HG03460 (cell line): ENCODE measurements around the gene SCRN1.

Experiments used
- ATAC-seq: cut with Tn5 transposase; IDR thresholded peaks from one replicate; pipeline ENCODE4 v1.9.1; 2021; ENCODE audit not compliant: unreplicated experiment

The SCRN1 gene

DNA sequence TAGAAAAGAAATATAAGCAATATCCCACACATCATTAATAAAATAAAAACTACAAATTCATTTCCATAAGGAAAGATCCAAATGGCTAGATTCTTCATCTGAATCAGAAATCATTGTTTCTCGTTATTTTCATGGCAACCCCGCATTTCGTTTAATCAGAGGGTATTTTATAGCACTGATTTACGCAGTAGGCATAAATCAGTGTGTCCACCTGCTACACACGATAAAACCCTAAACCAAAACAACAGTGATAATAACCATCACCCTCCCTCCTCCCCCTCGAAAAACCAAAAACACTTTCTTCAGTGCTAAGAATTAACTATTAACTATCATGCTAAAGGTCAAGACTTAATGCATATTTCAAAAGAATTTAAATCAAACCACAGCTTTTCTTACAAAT, 20.4 kb upstream of the SCRN1 start:
- no peak for ATAC-seq

DNA sequence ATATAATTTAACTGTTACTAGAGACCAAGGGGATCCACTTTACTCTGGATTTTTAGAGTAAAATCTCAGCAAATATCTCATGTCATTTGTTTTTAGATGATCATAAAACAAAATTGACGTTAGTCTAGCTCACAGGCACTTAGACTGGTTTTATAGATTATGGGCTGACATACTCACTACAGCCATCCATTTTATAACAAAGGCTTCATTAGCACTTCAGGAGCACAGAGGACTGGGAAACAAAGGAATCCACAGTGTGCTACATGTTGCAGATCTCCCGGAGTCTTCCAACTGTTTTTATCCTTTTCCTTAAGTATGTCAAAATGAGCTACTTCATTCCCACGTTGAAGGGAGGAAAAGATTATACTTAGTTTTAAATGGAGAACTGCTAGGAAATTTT, 15.9 kb upstream of the SCRN1 start:
- no peak for ATAC-seq

- no peak for ATAC-seq
These were observed 13.5 kb upstream of the SCRN1 start for GRCh38 chr7:30003098-30003497.

DNA sequence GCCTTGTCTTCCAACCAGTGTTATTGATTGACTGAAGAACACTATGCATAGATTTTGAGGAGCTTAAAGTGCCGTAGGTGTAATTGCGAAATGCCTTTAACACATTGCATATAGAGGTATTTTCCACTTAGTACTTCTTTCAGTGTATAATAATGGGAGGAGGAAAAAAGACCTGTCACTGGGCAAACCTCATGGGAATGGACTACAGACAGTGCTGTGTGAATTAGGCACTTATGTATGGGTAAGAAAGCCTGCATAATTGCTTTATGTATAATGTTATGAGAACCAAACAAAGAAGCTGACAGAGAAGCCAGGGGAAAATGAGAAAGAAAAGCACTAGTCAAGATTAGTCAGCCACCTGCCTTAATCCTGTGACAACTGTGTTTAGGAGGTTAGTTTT, 12.4 kb upstream of the SCRN1 start:
- ATAC-seq, result no peak

- no peak for ATAC-seq
These were observed 8.9 kb upstream of the SCRN1 start for GRCh38 chr7:29998489-29998888.

DNA sequence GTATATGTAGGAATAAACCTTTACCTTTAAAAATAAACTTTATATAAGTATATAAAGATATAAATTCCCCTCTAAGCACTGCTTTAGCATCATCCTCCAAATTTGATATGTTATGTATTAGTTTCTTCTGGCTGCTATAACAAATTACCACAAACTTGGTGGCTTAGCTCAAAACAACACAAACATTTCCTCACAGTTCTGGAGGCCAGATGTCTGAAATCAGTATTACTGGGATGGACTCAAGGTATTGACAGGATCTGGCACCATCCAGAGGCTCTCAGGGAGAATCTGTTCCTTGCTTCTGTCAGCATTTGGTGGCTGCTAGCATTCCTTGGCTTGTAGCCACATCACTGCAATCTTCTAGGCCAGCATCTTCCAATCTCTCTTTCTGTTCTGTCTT, 6.7 kb upstream of the SCRN1 start:
- no peak for ATAC-seq

DNA sequence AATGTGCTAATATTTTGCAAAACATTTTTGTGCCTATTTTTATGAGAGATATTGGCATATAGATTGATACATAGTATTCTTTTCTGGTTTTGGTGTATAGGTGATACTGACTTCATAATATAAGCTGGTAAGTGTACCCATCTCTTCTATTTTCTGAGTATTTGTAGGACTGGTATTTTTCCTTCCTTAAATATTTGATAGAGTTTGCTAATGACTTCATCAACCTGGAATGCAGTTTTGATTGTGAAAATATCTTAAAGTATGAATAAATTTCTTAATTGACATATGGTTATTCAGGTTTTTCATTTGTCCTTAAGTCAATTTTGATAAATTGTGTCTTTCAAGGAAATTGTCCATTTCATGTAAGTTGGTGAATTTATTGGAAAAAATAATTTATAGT, 6.1 kb upstream of the SCRN1 start:
- no peak for ATAC-seq

- no peak for ATAC-seq
These were observed 3.5 kb upstream of the SCRN1 start for GRCh38 chr7:29993140-29993539.

DNA sequence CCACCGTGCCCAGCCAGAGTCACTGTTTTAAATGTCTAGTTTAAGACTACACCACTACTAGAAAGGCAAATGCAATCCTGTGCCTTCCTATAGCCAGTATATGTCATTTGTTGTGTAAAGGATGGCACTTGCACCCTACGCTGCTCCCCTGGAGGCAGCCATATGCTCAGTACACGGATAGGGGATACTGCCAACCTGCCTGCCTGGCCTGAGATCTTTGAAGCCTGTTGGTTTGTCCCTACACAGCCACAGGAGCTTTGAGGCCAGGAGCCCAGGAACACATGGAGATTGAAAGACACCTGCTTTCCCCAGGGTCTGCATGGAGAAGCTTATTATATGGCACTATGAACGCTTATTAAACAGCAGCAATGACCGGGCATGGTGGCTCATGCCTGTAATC, 2.3 kb upstream of the SCRN1 start:
- ATAC-seq, result no peak

DNA sequence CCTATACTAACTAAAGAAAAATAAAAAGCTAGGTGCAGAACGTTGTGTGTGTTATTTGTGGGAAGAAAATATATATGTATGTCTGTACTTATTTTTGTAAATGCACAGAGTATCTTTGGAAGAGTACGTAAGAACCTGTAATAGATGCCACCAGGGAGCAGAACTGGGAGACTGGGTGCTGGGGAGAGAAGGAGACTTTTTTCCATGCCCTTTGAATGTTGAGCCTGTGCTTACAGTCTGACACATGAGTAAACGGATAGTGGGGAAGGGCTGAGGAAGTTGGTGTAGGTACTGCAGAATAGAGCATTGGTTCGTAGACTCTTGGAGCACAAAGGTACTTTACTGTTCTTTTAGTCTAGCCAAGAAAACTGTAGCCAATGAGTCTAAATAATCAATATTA, 1.3 kb upstream of the SCRN1 start:
- no peak for ATAC-seq

- ATAC-seq, result peak; percentile 37
These were observed 961 bp downstream of the SCRN1 start for GRCh38 chr7:29988424-29989256.

DNA sequence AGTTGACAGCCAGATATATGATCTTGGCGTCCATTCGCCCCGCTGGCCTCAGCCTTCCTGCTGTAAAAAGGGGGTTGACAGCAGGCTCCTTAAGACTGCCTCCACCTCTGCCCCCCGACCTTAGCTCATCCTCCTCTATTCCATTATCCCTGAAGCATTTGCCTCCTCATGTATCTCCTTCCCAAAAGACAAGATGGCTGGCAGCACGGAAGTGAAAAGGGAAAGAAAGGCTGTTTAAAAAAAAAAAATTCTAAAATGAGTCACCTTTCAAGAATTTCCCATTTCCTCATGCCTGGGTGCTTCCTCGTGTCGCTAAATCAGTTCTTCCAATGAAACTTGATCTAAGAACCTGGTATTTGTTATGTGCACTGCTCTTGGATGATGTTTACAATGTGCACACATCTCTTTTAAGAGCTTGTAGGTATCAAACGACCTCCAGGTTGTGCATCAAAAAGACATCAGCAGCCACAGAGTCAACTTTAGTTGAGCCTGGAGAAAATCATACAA, 1.7 kb downstream of the SCRN1 start:
- no peak for ATAC-seq

DNA sequence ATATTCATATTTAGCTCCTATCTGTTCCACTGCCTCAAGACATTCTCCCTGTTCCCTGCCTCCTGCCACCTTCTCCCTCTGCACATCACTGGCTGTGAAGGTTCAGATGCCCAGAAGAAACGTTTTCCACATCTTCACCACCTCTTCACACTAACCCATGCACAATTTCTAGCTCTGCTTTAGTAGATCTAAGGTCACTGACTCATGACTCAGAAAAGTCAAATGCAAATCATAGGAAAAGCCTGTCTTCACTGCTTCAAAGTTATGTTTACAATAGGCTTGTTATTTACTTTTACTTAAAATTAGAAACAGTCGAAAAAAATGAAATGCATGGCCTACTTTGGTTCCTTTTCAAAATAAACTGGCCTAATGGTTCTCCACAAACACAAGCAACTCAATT, 2.5 kb downstream of the SCRN1 start:
- no peak for ATAC-seq

DNA sequence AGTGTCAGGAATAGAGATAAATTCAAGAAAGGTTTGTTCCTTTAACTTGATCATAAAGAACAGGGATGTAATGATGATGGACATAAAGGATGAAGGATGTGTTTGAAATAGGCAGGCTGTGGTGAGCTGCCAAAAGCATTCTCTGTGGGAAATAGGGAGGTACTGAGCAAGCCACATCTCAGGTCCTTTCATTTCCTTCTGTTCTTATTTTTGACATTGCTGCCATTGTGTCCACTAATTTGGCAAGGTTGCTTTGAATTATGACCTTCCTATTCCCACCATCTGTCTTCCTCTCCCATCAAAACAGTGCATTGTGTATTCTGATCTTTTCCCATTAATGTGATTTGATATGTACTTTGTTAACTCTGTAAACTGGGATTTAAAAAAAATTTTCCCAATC, 9.4 kb downstream of the SCRN1 start:
- ATAC-seq, result no peak

GRCh38 chr7:29977886-29978651, 11.5 kb downstream of the SCRN1 start:
- ATAC-seq, result no peak

- no peak for ATAC-seq
These were observed 12.8 kb downstream of the SCRN1 start for GRCh38 chr7:29976673-29977415.

- no peak for ATAC-seq
These were observed 13.3 kb downstream of the SCRN1 start for GRCh38 chr7:29976266-29976665.

GRCh38 chr7:29975561-29975960, 14.0 kb downstream of the SCRN1 start:
- ATAC-seq, result no peak

DNA sequence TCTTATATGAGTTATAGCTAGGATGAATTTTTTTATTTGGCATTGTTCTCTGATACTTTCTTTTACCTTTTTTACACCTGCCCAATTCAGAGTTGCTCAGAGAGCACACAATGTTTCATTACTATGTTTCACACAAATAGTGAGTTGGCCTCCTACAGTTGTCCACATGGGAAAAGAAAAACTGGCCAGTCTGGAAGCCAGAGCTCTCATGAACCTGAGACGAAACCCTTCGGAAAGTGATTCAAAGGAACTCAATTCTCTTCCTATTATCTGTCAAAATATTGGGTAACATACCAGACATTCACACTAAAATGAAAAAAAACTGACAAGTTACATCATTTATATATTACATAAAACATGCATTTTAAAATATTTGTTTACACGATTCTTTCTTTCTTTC, 15.3 kb downstream of the SCRN1 start:
- ATAC-seq, result no peak

GRCh38 chr7:29972315-29972669, 17.3 kb downstream of the SCRN1 start:
- ATAC-seq, result no peak

DNA sequence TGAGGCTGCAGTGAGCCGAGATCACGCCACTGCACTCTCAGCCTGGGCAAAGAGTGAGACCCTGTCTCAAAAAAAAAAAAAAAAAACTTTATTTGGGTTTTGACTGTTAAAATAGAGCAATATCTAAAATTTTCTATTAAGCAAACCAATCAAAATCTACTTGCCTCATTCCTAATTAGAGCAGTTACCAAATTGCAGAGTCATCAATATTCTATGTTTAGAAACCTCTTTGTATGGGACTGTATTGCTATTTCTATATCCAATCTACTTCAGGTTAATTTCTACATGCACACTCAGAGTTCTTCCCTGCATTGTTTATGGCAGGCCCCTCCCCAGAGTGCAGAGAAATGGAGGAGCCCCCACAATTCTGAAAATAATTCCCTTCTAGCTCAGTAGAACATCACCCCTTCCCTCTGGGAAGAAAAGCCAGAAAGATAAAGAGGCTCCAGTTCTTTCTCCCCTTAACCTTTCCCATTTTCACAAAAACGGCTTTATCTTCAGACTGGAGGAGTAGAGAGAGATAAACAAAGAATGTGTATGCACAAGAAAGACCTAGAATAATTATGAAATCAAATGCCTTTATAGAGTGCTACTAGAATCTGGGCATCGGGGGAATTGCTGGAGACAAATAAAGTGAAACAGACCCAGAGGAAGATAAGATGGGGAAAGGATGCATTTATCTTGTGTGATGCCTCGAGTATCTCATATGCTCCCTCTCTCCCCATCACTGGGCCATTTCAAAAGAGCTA, 17.9 kb downstream of the SCRN1 start:
- ATAC-seq, result no peak
